Sigmoid colon (tissue), 7 donors: Measurements from ENCODE around the gene LSM2. TPM values are rescaled to one million over a fixed set of nuclear protein-coding genes. Genes with fewer than 3 reads are reported as not detected.
"Not testable (repeated sequence)": the region's sequence is repeated elsewhere in the genome, so short reads cannot be mapped to it uniquely, and the experiment has no call there.

Source experiments
- DNase-seq: peaks from one replicate; pipeline ENCODE4 v3.0.0-alpha.2; 2019
- H3K27ac ChIP-seq, 4 donors: fragments of 200-600 bp; sonication (generic); one replicate each; pipeline ENCODE4 v1.5.1; 2016 to 2019; ENCODE audit warnings: mild to moderate bottlenecking in 1 of 4
- H3K27me3 ChIP-seq, 3 donors: fragments of 200-600 bp; sonication (generic); one replicate each; pipeline ENCODE4 v1.5.1; 2019; ENCODE audit warnings: mild to moderate bottlenecking in 1 of 3
- H3K36me3 ChIP-seq, 4 donors: fragments of 200-600 bp; sonication (generic); one replicate each; pipeline ENCODE4 v1.5.1; 2016 to 2019
- H3K4me1 ChIP-seq, 4 donors: fragments of 200-600 bp; sonication (generic); one replicate each; pipeline ENCODE4 v1.5.1; 2017 to 2019
- H3K4me3 ChIP-seq, 4 donors: fragments of 200-600 bp; sonication (generic); one replicate each; pipeline ENCODE4 v1.5.1; 2017 to 2019; ENCODE audit warnings: mild to moderate bottlenecking in 2 of 4, moderate library complexity in 1 of 4
- H3K9me3 ChIP-seq, 4 donors: fragments of 200-600 bp in 3 of 4; sonication (generic) in 3 of 4; one replicate each; pipeline versions ENCODE4 v1.5.1 to v1.6.1; 2013 to 2019
- CTCF ChIP-seq, 4 experiments: fragments of 450-650 bp in 3 of 4; fragments of 200-600 bp in 1 of 4; IDR thresholded peaks; one replicate each; pipeline ENCODE4 v1.5.1; 2016 to 2019; ENCODE audit warnings: antibody characterized with exemption in 4 of 4, mild to moderate bottlenecking in 3 of 4, moderate library complexity in 2 of 4
- EP300 ChIP-seq, 4 donors: sonication (generic); formaldehyde crosslinking; IDR thresholded peaks; one replicate each; pipeline ENCODE4 v1.6.1; 2017; ENCODE audit warnings: antibody characterized with exemption in 4 of 4
- POLR2A ChIP-seq, 2 donors: fragments of 450-650 bp; IDR thresholded peaks; one replicate each; pipeline ENCODE4 v1.6.1; 2016; ENCODE audit warnings: antibody characterized with exemption in 2 of 2, mild to moderate bottlenecking in 2 of 2, moderate library complexity in 2 of 2
- POLR2AphosphoS5 ChIP-seq, 4 donors: sonication (generic); formaldehyde crosslinking; IDR thresholded peaks; one replicate each; pipeline ENCODE4 v1.6.1; 2017; ENCODE audit warnings: antibody characterized with exemption in 4 of 4
- WGBS, 2 donors: extraction: QIAGEN DNeasy Blood & Tissue Kit; methylation state at CpG; one replicate each; pipeline ENCODE4 v1.1.7; 2013; 5-methylcytosine and 5-hydroxymethylcytosine counted together
- intact Hi-C: fragments of 100-400 bp; cut with DNase I; formaldehyde crosslinking; loops from one replicate; pipeline ENCODE4 v1.15.1; 2023
- polyA plus RNA-seq, 3 donors: library from polyadenylated mRNA; stranded (reverse); fragments of 200-250 nt; gene quantifications; one replicate each; pipeline ENCODE4 v1.2.3, GENCODE V29; 2013
- total RNA-seq, 4 donors: library from RNA; depleted of rRNA; stranded (reverse); fragments of >200 nt; gene quantifications; one replicate each; pipeline ENCODE4 v1.1.0, GENCODE V29; 2016
- donor health status: healthy with polysubstance abuse.
- donor health status: Bipolar disorder and iron deficiency.
- donor health status: healthy.

LSM2 gene
- total RNA-seq (10 to 100 TPM; 29.6 to 53.5 (median 48.1) TPM), polyA plus RNA-seq (10 to 100 TPM; 28.4 to 94.7 (median 49.9) TPM)

- H3K27ac ChIP-seq = peak within 1 kb of the TSS; percentile 87 to 98 (median 92)
- H3K36me3 ChIP-seq = peaks cover 0 to 16% (median 0%) of the 10 kb centered on the region in 4 donors
- H3K4me3 ChIP-seq = peak within 1 kb of the TSS; percentile 51 to 64 (median 58)
- intact Hi-C loops = loop anchor here (1.0 kb wide), 1 partner anchor 16 kb away; no protein-coding TSS in a partner anchor
- TF ChIP-seq EP300 (IDR thresholded peaks at IDR 0.05) (peak in 1 of 4 donors; percentile 80), POLR2AphosphoS5 (IDR thresholded peaks at IDR 0.05) (peak; percentile 91 to 97 (median 95)), POLR2A (IDR thresholded peaks at IDR 0.05) (peak; percentile 66 to 76), CTCF (IDR thresholded peaks at IDR 0.05) (no peak)
- H3K27me3 ChIP-seq = no peaks in the 10 kb centered on the region
- DNase-seq = peak; percentile 99
- no peaks in the 10 kb centered on the region for H3K9me3 ChIP-seq
- H3K4me1 ChIP-seq = peaks cover 0 to 25% (median 19%) of the 10 kb centered on the region in 4 donors
- WGBS, 2 donors = 0% methylated on average over 51 of the region's 51 CpGs
Measured at GRCh38 chr6:31806470-31807272, at the start of gene LSM2. TSS of gene LSM2 (minus strand) at chr6:31806966. CDS start at chr6:31806757, 209 bp downstream.

GRCh38 chr6:31851980-31852718 lies 45.4 kb upstream of the LSM2 start:
- H3K27ac ChIP-seq, H3K4me3 ChIP-seq, intact Hi-C loops, H3K27me3 ChIP-seq, H3K36me3 ChIP-seq, DNase-seq, H3K9me3 ChIP-seq, H3K4me1 ChIP-seq: not testable (repeated sequence)
- WGBS, 2 donors = 93% methylated on average over 35 of the region's 35 CpGs

GRCh38 chr6:31851485-31851832 lies 44.7 kb upstream of the LSM2 start:
- WGBS, 2 donors = 9 to 59% methylated on average over 2 of the region's 2 CpGs
- intact Hi-C loops = no loop called here
- no peak overlapping the region for H3K4me3 ChIP-seq

DNA sequence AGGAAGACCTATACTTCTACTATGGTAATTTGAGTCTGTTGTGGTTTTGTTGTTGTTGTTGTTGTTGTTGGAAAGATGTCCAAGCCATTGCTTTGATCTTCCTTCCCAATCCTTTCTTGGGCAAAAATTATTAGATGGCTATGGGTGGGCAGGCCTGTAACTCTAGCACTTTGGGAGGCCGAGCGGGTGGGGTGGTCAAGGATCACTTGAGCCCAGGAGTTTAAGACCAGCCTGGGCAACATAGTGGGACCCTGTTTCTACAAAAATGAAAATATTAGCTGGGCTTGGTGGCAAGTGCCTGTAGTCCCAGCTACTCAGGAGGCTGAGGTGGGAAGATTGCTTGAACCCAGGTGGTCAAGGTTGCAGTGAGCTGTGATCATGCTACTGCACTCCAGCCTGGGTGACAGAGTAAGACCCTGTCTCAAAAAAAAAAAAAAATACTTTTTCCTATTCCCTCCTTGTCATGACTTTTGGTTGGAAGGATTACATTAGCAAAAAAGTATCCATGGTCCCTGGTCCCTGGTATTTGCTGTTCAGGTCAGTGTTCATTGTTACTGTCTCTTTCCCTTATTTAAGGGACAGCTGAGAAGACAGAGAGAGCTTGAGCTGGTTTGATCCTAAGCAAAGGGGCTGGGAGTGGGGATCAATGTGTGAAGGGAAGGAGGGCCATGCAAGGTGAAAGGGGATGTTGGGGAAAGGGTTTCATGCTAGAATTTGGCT lies 44.2 kb upstream of the LSM2 start:
- DNase-seq = no peak
- Histone ChIP-seq H3K4me1 (no peaks in the 10 kb centered on the region), H3K27ac (no peak overlapping the region), H3K4me3 (no peak overlapping the region), H3K36me3 (no peaks in the 10 kb centered on the region), H3K27me3 (no peaks in the 10 kb centered on the region), H3K9me3 (no peaks in the 10 kb centered on the region)
- TF ChIP-seq POLR2A (IDR thresholded peaks at IDR 0.05) (no peak), CTCF (IDR thresholded peaks at IDR 0.05) (no peak), EP300 (IDR thresholded peaks at IDR 0.05) (no peak), POLR2AphosphoS5 (IDR thresholded peaks at IDR 0.05) (no peak)
- intact Hi-C loops = no loop called here
- 95 to 98% methylated on average over 2 of the region's 2 CpGs for WGBS, 2 donors

More at GRCh38 chr6:31851485-31851832, 44.7 kb upstream of the LSM2 start:
- Histone ChIP-seq H3K36me3 (no peaks in the 10 kb centered on the region), H3K27me3 (no peaks in the 10 kb centered on the region), H3K27ac (no peak overlapping the region), H3K9me3 (no peaks in the 10 kb centered on the region), H3K4me1 (no peaks in the 10 kb centered on the region)
- no peak for DNase-seq
- TF ChIP-seq EP300 (IDR thresholded peaks at IDR 0.05) (no peak), CTCF (IDR thresholded peaks at IDR 0.05) (no peak), POLR2A (IDR thresholded peaks at IDR 0.05) (no peak), POLR2AphosphoS5 (IDR thresholded peaks at IDR 0.05) (no peak)
